Karpas-422 (cell line): ENCODE data around the gene CLCF1. TPM values are rescaled to one million over a fixed set of nuclear protein-coding genes. Genes with fewer than 3 reads are reported as not detected.

Source experiments
- DNase-seq: peaks from one replicate; pipeline ENCODE4 v3.0.0-alpha.2; 2015
- H2AFZ ChIP-seq: fragments of 200-600 bp; sonication (generic); 2 replicates; pipeline ENCODE4 v1.6.1; 2014; ENCODE audit warnings: antibody characterized with exemption, low read length, mixed read lengths
- H3K27ac ChIP-seq: fragments of 200-600 bp; sonication (generic); 2 replicates; pipeline ENCODE4 v1.5.1; 2014; ENCODE audit warnings: mild to moderate bottlenecking, low read length, moderate library complexity
- H3K27me3 ChIP-seq: fragments of 200-600 bp; sonication (generic); 2 replicates; pipeline ENCODE4 v1.6.1; 2014; ENCODE audit warnings: low read length, mixed read lengths
- H3K36me3 ChIP-seq: fragments of 200-600 bp; sonication (generic); 2 replicates; pipeline ENCODE4 v1.6.1; 2014; ENCODE audit warnings: low read length, mixed read lengths; ENCODE audit not compliant: insufficient read depth
- H3K4me1 ChIP-seq: fragments of 200-600 bp; sonication (generic); 2 replicates; pipeline ENCODE4 v1.6.1; 2014; ENCODE audit warnings: mild to moderate bottlenecking, low read length, mixed read lengths
- H3K4me2 ChIP-seq: fragments of 200-600 bp; sonication (generic); 2 replicates; pipeline ENCODE4 v1.6.1; 2014; ENCODE audit warnings: low read length, low read depth, mild to moderate bottlenecking; ENCODE audit not compliant: poor library complexity, severe bottlenecking
- H3K4me3 ChIP-seq: fragments of 200-600 bp; sonication (generic); 2 replicates; pipeline ENCODE4 v1.5.1; 2014; ENCODE audit warnings: mild to moderate bottlenecking, antibody characterized with exemption, low read length, mixed read lengths
- H3K79me2 ChIP-seq: fragments of 200-600 bp; sonication (generic); 2 replicates; pipeline ENCODE4 v1.6.1; 2014; ENCODE audit warnings: mild to moderate bottlenecking, low read length, mixed read lengths
- H3K9ac ChIP-seq: fragments of 200-600 bp; sonication (generic); 2 replicates; pipeline ENCODE4 v1.6.0; 2014; ENCODE audit warnings: low read length
- H3K9me2 ChIP-seq: fragments of 200-600 bp; sonication (generic), shearing (Covaris generic); replicated peaks from 2 replicates; pipeline ENCODE4 v1.6.0; 2014; ENCODE audit warnings: mild to moderate bottlenecking, low read length, moderate library complexity; ENCODE audit not compliant: insufficient read depth
- H3K9me3 ChIP-seq: fragments of 300-700, 200-600 bp; sonication (generic); 2 replicates; pipeline ENCODE4 v1.6.1; 2014; ENCODE audit warnings: low read length, mixed read lengths
- H4K20me1 ChIP-seq: fragments of 200-600 bp; sonication (generic); 2 replicates; pipeline ENCODE4 v1.6.1; 2014; ENCODE audit warnings: mild to moderate bottlenecking, antibody characterized with exemption, low read length, low read depth; ENCODE audit not compliant: insufficient read depth
- total RNA-seq: library from RNA; depleted of rRNA; stranded (reverse); fragments of >200 nt; shearing (Covaris generic); gene quantifications from 2 replicates; pipeline ENCODE4 v1.2.3, GENCODE V29; 2014; ENCODE audit warnings: low replicate concordance

CLCF1 gene
- total RNA-seq, 1 experiment from 2014 or later = 6.4 TPM

DNA sequence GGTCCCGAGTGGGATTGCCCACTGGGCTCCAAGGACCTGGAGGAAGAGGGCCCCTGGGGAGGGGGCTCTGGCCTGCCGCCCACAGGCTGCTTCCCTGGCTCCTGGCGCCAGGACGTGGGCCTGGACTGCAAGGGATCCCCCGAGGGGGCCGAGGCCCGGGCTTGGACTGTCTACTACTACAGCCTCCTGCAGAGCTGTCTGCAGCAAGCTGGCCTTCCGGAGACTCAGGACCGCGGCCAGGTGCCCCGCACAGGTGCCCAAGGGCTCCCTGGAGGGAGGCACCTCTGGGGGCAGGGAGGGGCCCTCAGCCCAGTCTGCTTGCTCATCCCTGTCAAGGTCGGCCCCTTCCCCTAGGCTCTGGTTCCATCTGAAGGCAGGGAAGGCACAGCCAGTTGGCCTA, 44.0 kb upstream of the CLCF1 start:
- H3K27me3 ChIP-seq = no peaks in the 10 kb centered on the region; the same call in 1 of the 2 replicates
- H3K9me2 ChIP-seq = no peaks in the 10 kb centered on the region
- H3K4me1 ChIP-seq = peaks cover 50% of the 10 kb centered on the region
- DNase-seq = no peak
- H3K9ac ChIP-seq = no peak overlapping the region
- no peaks in the 10 kb centered on the region for H3K9me3 ChIP-seq
- no peaks in the 10 kb centered on the region for H3K36me3 ChIP-seq
- no peak overlapping the region for H2AFZ ChIP-seq
- no peak overlapping the region for H3K4me2 ChIP-seq
- H3K79me2 ChIP-seq = no peaks in the 10 kb centered on the region
- H4K20me1 ChIP-seq = no peaks in the 10 kb centered on the region
- H3K27ac ChIP-seq = no peak overlapping the region
- H3K4me3 ChIP-seq = no peak overlapping the region

DNA sequence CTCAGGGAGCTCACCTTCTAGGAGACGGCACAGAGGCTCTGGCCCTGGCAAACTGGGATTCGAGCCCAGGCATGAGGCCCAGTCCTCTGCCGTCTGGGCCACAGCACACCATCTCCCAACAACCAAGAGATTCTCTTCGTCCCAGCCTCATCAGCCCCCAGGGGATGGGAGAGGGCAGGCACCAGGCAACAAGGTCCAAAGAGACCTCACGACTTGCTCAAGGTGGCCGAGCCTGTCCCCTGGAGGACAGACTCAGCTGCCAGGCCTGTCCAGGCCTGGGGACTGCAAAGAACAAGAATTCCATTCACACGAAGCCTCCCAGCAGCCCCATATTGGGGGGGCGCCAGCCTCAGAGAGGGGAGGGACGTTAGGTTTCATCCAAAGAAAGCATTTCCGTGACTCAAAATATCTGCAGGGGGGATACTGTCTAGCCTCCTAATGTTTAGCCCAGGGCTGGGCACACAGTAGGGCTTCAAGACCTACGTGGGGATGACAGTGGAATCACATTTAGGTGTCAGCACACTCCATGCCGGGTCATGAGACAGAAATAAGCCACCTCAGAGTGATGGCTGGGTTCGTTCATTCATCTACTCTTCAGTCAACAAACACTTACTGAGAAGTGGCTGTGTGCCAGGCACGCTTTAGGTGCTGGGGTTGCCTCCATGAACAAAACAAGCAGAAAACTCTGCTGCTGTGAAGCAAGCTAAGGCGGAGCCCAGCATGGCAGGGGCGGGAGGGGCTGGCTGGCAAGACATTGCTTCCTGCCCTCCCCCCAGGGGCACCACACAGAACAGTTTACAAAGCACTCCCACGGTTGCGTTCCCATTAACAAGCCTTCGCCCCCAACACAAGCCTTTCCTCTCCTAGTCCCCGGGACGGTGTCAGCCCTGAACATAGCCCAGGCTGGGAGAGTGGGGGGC, 43.3 kb upstream of the CLCF1 start:
- peaks cover 58% of the 10 kb centered on the region for H3K4me1 ChIP-seq
- H3K36me3 ChIP-seq = no peaks in the 10 kb centered on the region
- H3K4me2 ChIP-seq = no peak overlapping the region
- no peaks in the 10 kb centered on the region for H3K9me3 ChIP-seq
- H3K4me3 ChIP-seq = no peak overlapping the region
- no peaks in the 10 kb centered on the region for H3K9me2 ChIP-seq
- H3K9ac ChIP-seq = no peak overlapping the region
- no peak overlapping the region for H2AFZ ChIP-seq
- no peak overlapping the region for H3K27ac ChIP-seq
- no peaks in the 10 kb centered on the region for H3K79me2 ChIP-seq
- no peaks in the 10 kb centered on the region for H4K20me1 ChIP-seq
- no peaks in the 10 kb centered on the region; the same call in 1 of the 2 replicates for H3K27me3 ChIP-seq
- DNase-seq = peak; percentile 66

- Histone ChIP-seq H3K79me2 (no peaks in the 10 kb centered on the region), H3K9me2 (no peaks in the 10 kb centered on the region), H3K27ac (no peak within 1 kb of the TSS), H3K9me3 (no peaks in the 10 kb centered on the region), H2AFZ (no peak within 1 kb of the TSS), H3K27me3 (no peaks in the 10 kb centered on the region; the same call in 1 of the 2 replicates), H3K4me3 (no peak within 1 kb of the TSS), H3K9ac (no peak within 1 kb of the TSS), H3K4me2 (no peak within 1 kb of the TSS), H4K20me1 (peaks cover 4% of the 10 kb centered on the region; the same call in 1 of the 2 replicates), H3K36me3 (no peaks in the 10 kb centered on the region), H3K4me1 (peaks cover 65% of the 10 kb centered on the region)
- no peak for DNase-seq
These were observed 42.3 kb upstream of the CLCF1 start, which contains the start of gene CARNS1 for GRCh38 chr11:67415501-67416304. Gene CARNS1, plus strand, starts transcription at chr11:67415678. Its CDS starts 522 bp downstream, at chr11:67416200.

DNA sequence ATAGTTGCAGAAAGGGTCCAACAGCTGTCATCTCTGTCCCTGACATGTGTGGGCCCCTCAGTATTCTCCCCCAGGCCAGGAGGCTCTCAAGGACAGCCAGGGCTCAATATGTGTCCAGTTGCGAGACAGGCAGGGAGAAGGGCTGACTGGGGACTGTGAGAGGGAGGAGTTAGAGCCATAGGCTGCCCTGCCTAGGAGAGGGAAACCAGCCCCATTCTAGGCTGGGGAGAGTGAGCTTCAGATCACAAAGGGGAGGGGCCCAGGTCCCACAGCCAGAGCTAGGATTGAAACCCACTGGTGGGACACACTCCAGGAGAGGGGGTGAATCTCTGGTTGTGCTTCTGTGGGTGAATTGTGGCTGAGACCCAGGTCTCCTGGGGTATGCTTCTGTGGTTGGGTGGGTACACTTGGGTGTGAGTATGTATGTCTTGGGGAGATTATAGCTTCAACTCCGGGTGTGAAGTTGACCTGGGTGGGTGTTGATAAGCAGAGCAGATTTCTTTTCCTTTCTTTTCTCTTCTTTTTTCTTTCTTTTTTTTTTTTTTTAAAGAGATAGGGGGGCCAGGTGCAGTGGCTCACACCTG, 40.0 kb upstream of the CLCF1 start:
- peaks cover 4% of the 10 kb centered on the region; the same call in 1 of the 2 replicates for H4K20me1 ChIP-seq
- no peaks in the 10 kb centered on the region for H3K27me3 ChIP-seq
- H2AFZ ChIP-seq = no peak overlapping the region
- H3K4me3 ChIP-seq = no peak overlapping the region
- DNase-seq = no peak
- H3K9ac ChIP-seq = no peak overlapping the region
- H3K4me2 ChIP-seq = no peak overlapping the region
- H3K9me3 ChIP-seq = no peaks in the 10 kb centered on the region
- no peaks in the 10 kb centered on the region for H3K79me2 ChIP-seq
- no peak overlapping the region for H3K27ac ChIP-seq
- peaks cover 65% of the 10 kb centered on the region for H3K4me1 ChIP-seq
- no peaks in the 10 kb centered on the region for H3K9me2 ChIP-seq
- H3K36me3 ChIP-seq = no peaks in the 10 kb centered on the region

DNA sequence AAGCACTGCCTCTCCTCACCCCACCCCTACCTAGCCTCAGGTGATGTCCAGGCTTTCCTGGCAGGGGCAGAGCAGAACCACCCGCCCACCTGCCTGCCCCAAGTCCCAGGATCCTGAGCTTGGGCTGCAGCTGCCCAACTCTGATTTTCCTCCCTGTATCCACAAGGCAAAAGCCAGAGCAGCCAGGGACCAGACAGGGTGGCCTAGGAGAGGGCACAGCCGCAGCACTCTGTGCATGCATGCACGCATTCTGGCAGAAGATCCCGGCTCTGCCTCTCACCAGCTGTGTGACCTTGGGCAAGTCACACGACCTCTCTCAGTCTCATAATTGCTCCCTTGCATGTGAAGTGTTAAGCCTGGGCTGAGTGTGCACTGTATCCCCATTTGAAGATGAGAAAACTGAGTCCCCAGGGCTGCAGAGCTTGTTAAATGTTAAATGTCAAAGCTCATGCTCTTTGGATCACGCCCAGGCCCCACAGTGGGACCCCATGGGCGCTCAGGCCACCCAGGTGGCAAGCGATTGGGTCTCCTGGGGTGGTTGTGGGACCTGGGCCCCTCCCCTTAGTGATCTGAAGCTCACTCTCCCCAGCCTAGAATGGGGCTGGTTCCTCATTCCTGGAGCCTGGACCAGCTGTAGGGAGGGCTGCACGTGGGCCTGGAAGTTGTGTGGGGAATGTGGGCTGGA, 39.2 kb upstream of the CLCF1 start:
- Histone ChIP-seq H3K9me3 (no peaks in the 10 kb centered on the region), H3K79me2 (no peaks in the 10 kb centered on the region), H3K27ac (no peak overlapping the region), H3K4me3 (no peak overlapping the region), H3K36me3 (no peaks in the 10 kb centered on the region), H3K4me1 (peaks cover 70% of the 10 kb centered on the region), H3K4me2 (peak overlapping the region; percentile 7), H2AFZ (no peak overlapping the region), H3K27me3 (no peaks in the 10 kb centered on the region), H3K9ac (0 out of 2 replicates have a peak overlapping the region, but pooled peaks have one; percentile 12), H3K9me2 (no peaks in the 10 kb centered on the region), H4K20me1 (peaks cover 4% of the 10 kb centered on the region; the same call in 1 of the 2 replicates)
- DNase-seq = no peak

GRCh38 chr11:67411785-67412152, 38.4 kb upstream of the CLCF1 start:
- no peaks in the 10 kb centered on the region for H3K36me3 ChIP-seq
- peaks cover 4% of the 10 kb centered on the region; the same call in 1 of the 2 replicates for H4K20me1 ChIP-seq
- no peak overlapping the region for H3K27ac ChIP-seq
- no peak overlapping the region for H3K4me3 ChIP-seq
- H3K9ac ChIP-seq = no peak overlapping the region
- no peak overlapping the region for H2AFZ ChIP-seq
- no peaks in the 10 kb centered on the region for H3K9me2 ChIP-seq
- peaks cover 71% of the 10 kb centered on the region for H3K4me1 ChIP-seq
- peak overlapping the region; percentile 7 for H3K4me2 ChIP-seq
- peak; percentile 65 for DNase-seq
- no peaks in the 10 kb centered on the region for H3K27me3 ChIP-seq
- no peaks in the 10 kb centered on the region for H3K79me2 ChIP-seq
- no peaks in the 10 kb centered on the region for H3K9me3 ChIP-seq

- DNase-seq = no peak
- Histone ChIP-seq H3K4me1 (peaks cover 73% of the 10 kb centered on the region), H3K27ac (no peak overlapping the region), H3K4me2 (peak overlapping the region; percentile 0), H3K9me3 (no peaks in the 10 kb centered on the region), H3K4me3 (no peak overlapping the region), H3K27me3 (no peaks in the 10 kb centered on the region), H3K36me3 (no peaks in the 10 kb centered on the region), H3K79me2 (no peaks in the 10 kb centered on the region), H3K9me2 (no peaks in the 10 kb centered on the region), H4K20me1 (peaks cover 4% of the 10 kb centered on the region; the same call in 1 of the 2 replicates), H2AFZ (no peak overlapping the region), H3K9ac (no peak overlapping the region)
These were observed 37.8 kb upstream of the CLCF1 start for GRCh38 chr11:67410984-67411784.
